ENCODE data around the gene ZBTB18.

ZBTB18 gene

GRCh38 chr1:244064621-244065020 is 13.5 kb downstream of the ZBTB18 start:
- DNase-seq, result no peak

GRCh38 chr1:244065063-244065793 is 14.1 kb downstream of the ZBTB18 start:
- DNase-seq, result no peak

DNA sequence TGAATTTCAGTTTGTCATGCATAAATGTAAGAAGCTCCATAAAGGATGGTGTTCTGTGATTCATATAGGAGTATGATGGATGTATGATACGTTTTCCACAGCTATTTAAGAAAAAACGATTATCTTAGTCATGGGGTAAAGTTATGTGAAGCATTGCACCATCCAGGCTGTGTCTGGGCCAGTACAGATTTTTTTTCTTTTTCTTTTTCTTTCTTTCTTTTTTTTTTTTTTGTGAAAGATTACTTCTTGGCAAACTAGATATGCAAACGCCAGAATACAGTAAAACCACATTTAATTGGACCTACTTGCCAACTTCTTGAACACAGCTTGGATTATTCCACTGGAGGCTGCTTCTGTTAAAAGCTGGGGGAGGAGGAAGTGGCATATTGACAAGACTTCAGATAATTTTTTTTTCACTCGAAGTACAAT is 14.9 kb downstream of the ZBTB18 start:
- no peak for DNase-seq

DNA sequence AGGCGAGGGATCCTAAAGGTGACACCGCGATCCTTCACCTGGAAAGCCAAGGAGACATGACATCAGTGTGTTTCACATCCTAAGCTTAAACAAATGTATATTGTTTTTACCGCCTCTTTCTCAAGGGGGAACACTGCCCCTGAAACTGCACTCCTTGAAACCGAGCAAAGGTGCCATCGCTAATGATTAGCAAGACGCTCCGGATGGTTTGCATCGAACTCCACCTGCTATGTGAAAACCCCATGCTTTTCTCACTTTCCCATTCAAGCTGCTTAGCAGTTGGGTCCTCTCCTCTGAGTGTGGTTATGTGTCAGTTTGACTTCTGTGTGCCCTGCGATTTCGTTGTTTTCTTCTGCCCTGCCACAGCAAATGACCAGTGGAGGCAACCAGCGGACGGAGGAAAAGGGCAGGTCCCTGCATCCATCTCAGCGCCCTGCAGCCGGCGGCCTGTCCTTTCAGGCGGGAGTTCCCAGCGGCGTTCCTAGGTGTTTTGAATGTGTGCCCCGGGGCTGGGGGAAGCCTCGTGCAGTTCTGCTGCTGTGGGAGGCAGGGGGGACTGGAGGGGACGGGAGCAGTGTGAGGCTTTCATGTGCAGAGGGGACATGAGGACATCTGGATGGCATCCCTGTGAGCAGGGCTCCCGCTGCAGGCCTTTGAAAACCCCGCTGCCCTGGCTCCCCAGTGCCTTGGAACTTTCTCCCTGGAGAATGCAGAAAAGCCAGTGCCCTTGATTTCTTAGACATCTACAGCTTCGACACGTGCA is 16.1 kb downstream of the ZBTB18 start:
- no peak for DNase-seq

DNA sequence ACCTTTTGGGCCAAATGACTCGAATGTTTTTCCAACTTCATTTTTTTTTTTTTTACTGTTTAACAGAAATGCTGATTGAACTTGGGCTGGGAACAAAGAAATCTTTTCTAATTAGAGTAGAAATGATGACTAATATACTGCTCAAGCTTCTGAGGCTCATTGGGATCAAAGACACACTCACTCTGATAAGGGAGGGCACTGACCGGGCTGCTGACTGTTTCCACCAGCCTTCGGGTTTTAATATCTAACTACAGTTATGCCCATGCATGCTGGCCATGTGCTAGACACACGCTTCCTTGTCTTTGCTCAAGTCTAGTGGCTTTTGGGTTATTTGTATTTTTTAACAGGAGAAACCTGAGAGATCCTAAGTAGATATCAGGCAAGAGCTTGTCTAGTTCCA is 16.8 kb downstream of the ZBTB18 start:
- peak; percentile 16 for DNase-seq

GRCh38 chr1:244068567-244068966 is 17.5 kb downstream of the ZBTB18 start:
- no peak for DNase-seq

GRCh38 chr1:244069326-244069898 is 18.3 kb downstream of the ZBTB18 start:
- DNase-seq, result no peak

- DNase-seq, result no peak
These were observed 23.6 kb downstream of the ZBTB18 start for GRCh38 chr1:244074559-244075171.

GRCh38 chr1:244075247-244075722 is 24.2 kb downstream of the ZBTB18 start:
- DNase-seq, result no peak

- DNase-seq, result no peak
These were observed 25.7 kb downstream of the ZBTB18 start for GRCh38 chr1:244076740-244077139.

GRCh38 chr1:244077473-244078220 is 26.6 kb downstream of the ZBTB18 start:
- DNase-seq, result no peak

- DNase-seq, result no peak
These were observed 29.4 kb downstream of the ZBTB18 start for GRCh38 chr1:244080343-244080929.

GRCh38 chr1:244082969-244083368 is 31.9 kb downstream of the ZBTB18 start:
- DNase-seq, result no peak

DNA sequence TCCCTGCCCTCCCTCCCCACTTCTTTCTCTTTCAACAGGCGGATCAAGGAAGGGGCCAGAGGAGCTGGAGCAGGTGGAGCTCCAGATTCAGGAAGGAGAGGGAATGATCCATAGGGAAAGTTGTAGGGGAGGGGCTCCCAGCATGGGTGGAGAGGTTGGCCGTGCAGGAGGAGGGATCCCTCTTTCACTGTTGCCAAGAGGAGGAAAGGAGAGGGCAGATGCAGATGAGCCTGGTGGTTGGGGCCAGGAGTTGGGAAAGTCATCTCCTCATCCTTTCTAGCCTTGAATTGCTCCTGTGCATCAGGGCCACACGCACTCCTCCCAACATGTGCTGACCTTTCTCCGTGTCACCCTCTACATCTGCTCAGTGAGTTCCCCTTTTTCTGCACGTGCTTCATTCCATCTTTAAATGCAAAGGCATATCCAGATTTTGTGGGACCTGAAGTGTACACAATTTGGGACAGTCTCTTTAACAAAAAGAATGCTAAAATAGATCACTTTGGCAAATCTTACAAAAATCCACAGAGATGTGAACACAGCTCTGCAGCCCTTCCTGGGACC is 32.4 kb downstream of the ZBTB18 start:
- DNase-seq, result no peak

- DNase-seq, result peak; percentile 65
These were observed 33.7 kb downstream of the ZBTB18 start for GRCh38 chr1:244084763-244085162.

GRCh38 chr1:244085891-244086290 is 34.8 kb downstream of the ZBTB18 start:
- DNase-seq, result peak; percentile 31

DNA sequence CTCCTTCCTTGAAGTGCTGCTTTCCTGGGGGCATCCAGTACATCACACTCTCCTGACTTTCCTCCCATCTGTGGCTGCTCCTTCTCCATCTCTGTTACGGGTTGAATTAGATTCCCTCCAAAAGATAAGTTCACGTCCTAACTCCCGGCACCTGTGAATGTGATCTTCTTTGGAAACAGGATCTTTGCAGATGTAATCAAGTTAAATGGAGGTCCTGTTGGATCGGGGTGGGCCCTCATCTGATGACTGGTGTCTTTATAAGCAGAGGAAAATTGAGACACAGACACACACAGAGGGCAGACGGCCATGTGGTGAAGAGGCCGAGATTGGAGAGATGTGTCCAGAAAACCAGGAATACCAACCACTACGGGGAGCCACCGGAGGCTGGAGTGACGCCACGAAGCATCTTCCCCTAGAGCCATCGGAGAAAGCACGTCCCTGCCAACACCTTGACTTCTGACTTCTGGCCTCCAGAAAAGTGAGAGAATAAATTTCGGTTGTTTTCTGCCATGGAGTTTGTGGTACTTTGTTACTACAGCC is 36.0 kb downstream of the ZBTB18 start:
- DNase-seq, result no peak

DNA sequence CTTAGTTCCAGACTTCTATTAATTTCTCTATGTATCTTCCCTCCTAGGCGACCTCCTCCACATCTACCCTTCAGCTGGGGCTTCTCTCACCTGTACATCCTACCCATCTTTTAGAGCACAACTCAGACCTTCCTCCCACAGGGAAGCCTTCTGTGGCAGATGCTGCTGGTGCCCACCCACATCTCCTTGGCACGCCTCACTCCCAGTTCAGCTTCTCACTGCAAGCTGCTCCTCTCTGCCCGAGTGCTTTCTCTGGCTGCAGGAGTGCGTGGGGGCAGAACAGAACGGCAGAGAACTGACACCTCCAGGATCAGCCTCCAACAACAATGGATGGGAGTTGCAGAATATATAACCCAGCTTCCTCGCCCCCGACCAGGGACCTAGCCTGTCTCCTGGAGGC is 36.5 kb downstream of the ZBTB18 start:
- no peak for DNase-seq

DNA sequence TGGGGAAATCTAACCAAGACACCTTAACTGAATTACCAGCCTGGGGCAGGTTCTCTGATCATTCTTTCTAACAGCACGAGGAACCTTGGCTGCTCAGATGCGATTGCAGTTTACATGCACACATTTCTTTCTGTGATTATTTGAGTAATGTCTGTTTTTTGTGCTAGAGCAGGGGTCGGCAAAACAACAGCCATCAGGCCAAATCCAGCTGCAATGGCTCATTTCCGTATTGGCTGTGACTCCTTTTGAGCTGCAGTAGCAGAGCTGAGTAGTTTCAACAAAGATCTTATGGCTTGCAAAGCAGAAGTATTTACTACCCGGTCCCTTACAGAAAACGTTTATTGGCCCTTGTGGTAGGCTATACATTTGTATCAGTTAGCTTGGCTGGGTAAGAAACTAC is 37.1 kb downstream of the ZBTB18 start:
- no peak for DNase-seq

DNA sequence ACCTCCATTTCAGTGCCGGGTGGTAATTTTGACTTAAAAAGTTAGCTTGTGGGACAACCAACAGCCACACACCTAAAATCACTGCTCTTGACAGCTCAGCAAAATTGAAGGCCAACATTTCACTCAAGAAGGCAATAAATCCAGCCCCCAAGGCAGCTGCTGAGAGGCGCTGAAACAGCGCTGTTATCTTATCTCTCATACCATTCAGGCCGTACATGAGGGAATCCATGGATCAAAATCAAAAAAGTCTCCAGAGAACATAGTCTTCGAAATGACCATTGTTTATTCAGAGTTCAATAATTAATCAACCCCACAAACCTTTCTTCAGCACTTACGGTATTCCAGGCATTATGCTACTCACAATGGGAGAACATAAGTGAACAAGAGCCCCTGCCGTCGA is 38.5 kb downstream of the ZBTB18 start:
- DNase-seq, result no peak

- no peak for DNase-seq
These were observed 39.6 kb downstream of the ZBTB18 start for GRCh38 chr1:244090645-244091044.

All from hematopoietic multipotent progenitor cell treated with erythropoietin and hydrocortisone succinate and interleukin-3 and kit ligand, for 8 days (in vitro differentiated cells).